ENCODE measurements around the gene MEGF8. TPM values are rescaled to one million over a fixed set of nuclear protein-coding genes. Genes with fewer than 3 reads are reported as not detected.
A peak's percentile ranks its signal among the peaks of the same experiment; 100 is the strongest.

The MEGF8 gene
- total and polyA plus RNA-seq, 2 donors (not counting 3 experiments of a cell fraction or from before 2014, with no cell fraction given), result 20.6 to 39.6 TPM

DNA sequence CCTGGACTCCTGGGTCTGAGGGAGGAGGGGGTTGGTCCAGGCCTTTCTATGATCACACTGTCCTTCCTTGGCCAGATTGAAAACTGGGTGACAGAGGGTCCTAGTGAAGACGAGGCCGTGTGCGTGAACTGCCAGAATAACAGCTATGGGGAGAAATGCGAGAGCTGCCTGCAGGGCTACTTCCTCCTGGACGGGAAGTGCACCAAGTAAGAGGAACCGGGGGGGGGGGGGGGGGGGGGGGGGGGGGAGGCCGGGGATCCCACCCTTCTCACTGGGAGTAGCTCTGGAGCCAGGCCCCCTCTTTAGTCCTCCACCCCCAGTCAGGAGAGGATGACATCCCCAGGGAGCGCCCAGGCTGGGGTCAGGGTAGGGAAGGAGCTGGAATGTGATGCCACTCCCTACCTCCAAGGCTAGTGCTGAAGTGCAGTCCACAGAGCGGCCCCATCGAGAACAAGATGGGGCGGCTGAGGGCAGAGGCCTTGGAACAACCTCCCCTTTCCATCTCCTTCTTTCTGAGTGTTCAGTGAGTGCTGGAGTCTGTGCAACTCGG, 45.3 kb downstream of the MEGF8 start:
- POLR2A ChIA-PET, result no interaction called here

More for the DNA sequence above, 45.3 kb downstream of the MEGF8 start:
- no peak overlapping the region for H3K4me3 ChIP-seq (replicated peaks in 1 of 3; ENCODE audit: insufficient read depth in 1 of 3, low read depth in 1 of 3, low read length in 3 of 3)
- no peaks in the 10 kb centered on the region for H3K9me3 ChIP-seq (replicated peaks; ENCODE audit: control insufficient read depth, insufficient read depth, low read length)
- CTCF ChIA-PET, result no interaction called here
- no peak overlapping the region for H3K27ac ChIP-seq (ENCODE audit: insufficient read depth, low read depth, low read length)
- peak; percentile 16 for DNase-seq (ENCODE audit: low read depth, low spot score)
- BruUV-seq (replicated peaks), result no TSS peak
- H3K79me2 ChIP-seq (ENCODE audit: control insufficient read depth, insufficient read depth, low read length), result no peaks in the 10 kb centered on the region
- no peak overlapping the region for H3K9ac ChIP-seq (replicated peaks; ENCODE audit: extremely low read depth, insufficient read depth, low read length)
- no peak for TF ChIP-seq FOS (IDR thresholded peaks at IDR 0.05; ENCODE audit: borderline replicate concordance, insufficient read depth, low read length)
- no peak for TF ChIP-seq POLR2A (IDR thresholded peaks at IDR 0.05; ENCODE audit: low read depth, low read length)
- TF ChIP-seq, protein P1, sequence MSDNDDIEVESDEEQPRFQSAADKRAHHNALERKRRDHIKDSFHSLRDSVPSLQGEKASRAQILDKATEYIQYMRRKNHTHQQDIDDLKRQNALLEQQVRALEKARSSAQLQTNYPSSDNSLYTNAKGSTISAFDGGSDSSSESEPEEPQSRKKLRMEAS (IDR thresholded peaks at IDR 0.05; ENCODE audit: insufficient read depth, insufficient read length), result no peak
- TF ChIP-seq, protein P2, sequence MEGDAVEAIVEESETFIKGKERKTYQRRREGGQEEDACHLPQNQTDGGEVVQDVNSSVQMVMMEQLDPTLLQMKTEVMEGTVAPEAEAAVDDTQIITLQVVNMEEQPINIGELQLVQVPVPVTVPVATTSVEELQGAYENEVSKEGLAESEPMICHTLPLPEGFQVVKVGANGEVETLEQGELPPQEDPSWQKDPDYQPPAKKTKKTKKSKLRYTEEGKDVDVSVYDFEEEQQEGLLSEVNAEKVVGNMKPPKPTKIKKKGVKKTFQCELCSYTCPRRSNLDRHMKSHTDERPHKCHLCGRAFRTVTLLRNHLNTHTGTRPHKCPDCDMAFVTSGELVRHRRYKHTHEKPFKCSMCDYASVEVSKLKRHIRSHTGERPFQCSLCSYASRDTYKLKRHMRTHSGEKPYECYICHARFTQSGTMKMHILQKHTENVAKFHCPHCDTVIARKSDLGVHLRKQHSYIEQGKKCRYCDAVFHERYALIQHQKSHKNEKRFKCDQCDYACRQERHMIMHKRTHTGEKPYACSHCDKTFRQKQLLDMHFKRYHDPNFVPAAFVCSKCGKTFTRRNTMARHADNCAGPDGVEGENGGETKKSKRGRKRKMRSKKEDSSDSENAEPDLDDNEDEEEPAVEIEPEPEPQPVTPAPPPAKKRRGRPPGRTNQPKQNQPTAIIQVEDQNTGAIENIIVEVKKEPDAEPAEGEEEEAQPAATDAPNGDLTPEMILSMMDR (IDR thresholded peaks at IDR 0.05; ENCODE audit: extremely low read depth in 1 of 2, insufficient read depth in 1 of 2, low read depth in 1 of 2, low read length in 2 of 2), result no peak
- no peak for TF ChIP-seq GATA2 (IDR thresholded peaks at IDR 0.05; ENCODE audit: insufficient read depth, insufficient read length, low read depth, low read length)
- no peak for TF ChIP-seq EZH2 (IDR thresholded peaks at IDR 0.05; ENCODE audit: borderline replicate concordance, low read depth, low read length, severe bottlenecking)
- TF ChIP-seq POLR2AphosphoS5 (IDR thresholded peaks at IDR 0.05; ENCODE audit: insufficient read depth, low read depth, low read length), result no peak
- TF ChIP-seq JUN (IDR thresholded peaks at IDR 0.05; ENCODE audit: borderline replicate concordance, insufficient read depth, insufficient read length, low read depth), result no peak
- TF ChIP-seq MYC (IDR thresholded peaks at IDR 0.05; ENCODE audit: low read depth, low read length), result no peak
- H3K4me2 ChIP-seq (ENCODE audit: insufficient read depth, low read length), result no peak overlapping the region
- no peak overlapping the region for H2AFZ ChIP-seq (ENCODE audit: low read depth, low read length)
- no peaks in the 10 kb centered on the region for H4K20me1 ChIP-seq (replicated peaks; ENCODE audit: control insufficient read depth, extremely low read depth, insufficient read depth, low read length)
- FAIRE-seq, result no peak
- H3K9me1 ChIP-seq (replicated peaks; ENCODE audit: control insufficient read depth, extremely low read depth, insufficient read depth, low read length), result no peaks in the 10 kb centered on the region
- dilution Hi-C loops (cut with MboI; ENCODE audit: extremely low pct_ligation_motif_present, low sequenced_read_pairs) (no loop called here), intact Hi-C loops (cut with micrococcal nuclease) (no loop called here)
- H3K4me1 ChIP-seq (ENCODE audit: control insufficient read depth, extremely low read depth, insufficient read depth, low read length), result no peaks in the 10 kb centered on the region
- H3K27me3 ChIP-seq (ENCODE audit: control insufficient read depth in 2 of 2, insufficient read depth in 2 of 2, low read length in 2 of 2), result no peaks in the 10 kb centered on the region
- H3K36me3 ChIP-seq (ENCODE audit: control insufficient read depth in 2 of 2, extremely low read depth in 1 of 2, insufficient read depth in 2 of 2, low read length in 2 of 2), result peaks cover 0 to 7% of the 10 kb centered on the region in 2 experiments

Data from endothelial cell of umbilical vein (primary cell).